Neural cell (in vitro differentiated cells): ENCODE measurements around the gene CPLX1. TPM values are rescaled to one million over a fixed set of nuclear protein-coding genes. Genes with fewer than 3 reads are reported as not detected.

Experiments
- H2AFZ ChIP-seq: fragments of 200-600, 300-800 bp; sonication (generic), shearing (Covaris generic); 2 replicates; pipeline ENCODE4 v1.6.0; 2014; ENCODE audit warnings: low read depth, mild to moderate bottlenecking, antibody characterized with exemption, low read length, moderate library complexity
- H3F3A ChIP-seq: fragments of 200-600 bp; shearing (Covaris generic); 2 replicates; pipeline ENCODE4 v1.6.1; 2016; ENCODE audit warnings: mild to moderate bottlenecking, moderate library complexity, mixed read lengths, antibody characterized with exemption, low read length; ENCODE audit not compliant: insufficient read depth, poor library complexity, severe bottlenecking
- H3K27ac ChIP-seq: fragments of 200-600, 300-800 bp; sonication (generic), shearing (Covaris generic); 2 replicates; pipeline ENCODE4 v1.5.1; 2014; ENCODE audit warnings: mild to moderate bottlenecking, low read length, moderate library complexity
- H3K27me3 ChIP-seq: fragments of 300-800, 200-600 bp; sonication (generic), shearing (Covaris generic); 2 replicates; pipeline ENCODE4 v1.6.0; 2014; ENCODE audit warnings: mild to moderate bottlenecking, low read depth, low read length, moderate library complexity; ENCODE audit not compliant: insufficient read depth
- H3K36me3 ChIP-seq: fragments of 300-800, 200-600 bp; sonication (generic), shearing (Covaris generic); 2 replicates; pipeline ENCODE4 v1.5.1; 2014; ENCODE audit warnings: mild to moderate bottlenecking, antibody characterized with exemption, low read length, moderate library complexity; ENCODE audit not compliant: insufficient read depth
- H3K4me2 ChIP-seq: fragments of 300-800, 200-600 bp; sonication (generic), shearing (Covaris generic); 2 replicates; pipeline ENCODE4 v1.6.0; 2014; ENCODE audit warnings: mild to moderate bottlenecking, low read length
- H3K4me3 ChIP-seq: fragments of 300-800, 200-600 bp; sonication (generic), shearing (Covaris generic); 2 replicates; pipeline ENCODE4 v1.5.1; 2014; ENCODE audit warnings: mild to moderate bottlenecking, low read length, moderate library complexity
- H3K79me2 ChIP-seq: fragments of 200-600 bp; shearing (Covaris generic); replicated peaks from 2 replicates; pipeline ENCODE4 v1.6.0; 2014; ENCODE audit warnings: mild to moderate bottlenecking, low read length, moderate library complexity; ENCODE audit not compliant: insufficient read depth
- H3K9ac ChIP-seq: fragments of 300-800, 200-600 bp; sonication (generic), shearing (Covaris generic); 2 replicates; pipeline ENCODE4 v1.6.1; 2016; ENCODE audit warnings: mild to moderate bottlenecking, low read length, mixed read lengths
- H3K9me2 ChIP-seq: fragments of 200-600 bp; shearing (Covaris generic); 2 replicates; pipeline ENCODE4 v1.6.1; 2016; ENCODE audit warnings: mild to moderate bottlenecking, low read length, mixed read lengths; ENCODE audit not compliant: insufficient read depth
- H3K9me3 ChIP-seq: fragments of 200-600, 300-800 bp; sonication (generic), shearing (Covaris generic); 2 replicates; pipeline ENCODE4 v1.6.1; 2016; ENCODE audit warnings: mild to moderate bottlenecking, mixed run types, low read length, moderate library complexity, mixed read lengths
- H4K20me1 ChIP-seq: fragments of 200-600 bp; shearing (Covaris generic); 2 replicates; pipeline ENCODE4 v1.6.1; 2016; ENCODE audit warnings: mild to moderate bottlenecking, mixed run types; ENCODE audit not compliant: insufficient read depth
- CTCF ChIP-seq: fragments of 450-650 bp; IDR thresholded peaks from 2 replicates; pipeline ENCODE4 v1.5.1; 2014; ENCODE audit warnings: antibody characterized with exemption, mild to moderate bottlenecking, moderate library complexity; ENCODE audit not compliant: poor library complexity, severe bottlenecking
- EP300 ChIP-seq: fragments of 450-650 bp; conservative IDR thresholded peaks from 2 replicates; pipeline ENCODE4 v1.6.1; 2014; ENCODE audit warnings: antibody characterized with exemption, mild to moderate bottlenecking, moderate library complexity; ENCODE audit not compliant: poor library complexity, severe bottlenecking
- EZH2 ChIP-seq: fragments of 200-600, 300-800 bp; shearing (Covaris generic), sonication (generic); IDR thresholded peaks from 2 replicates; pipeline ENCODE4 v1.6.1; 2014; ENCODE audit warnings: antibody characterized with exemption, low read length, borderline replicate concordance, mild to moderate bottlenecking; ENCODE audit not compliant: insufficient read depth, poor library complexity, severe bottlenecking
- MXI1 ChIP-seq: fragments of 450-650 bp; conservative IDR thresholded peaks from 2 replicates; pipeline ENCODE4 v1.6.1; 2014; ENCODE audit warnings: antibody characterized with exemption, mild to moderate bottlenecking; ENCODE audit not compliant: poor library complexity, severe bottlenecking
- POLR2AphosphoS5 ChIP-seq: IDR thresholded peaks from 2 replicates; pipeline ENCODE4 v1.6.1; 2012
- RAD21 ChIP-seq: fragments of 450-650 bp; conservative IDR thresholded peaks from 2 replicates; pipeline ENCODE4 v1.6.1; 2014; ENCODE audit warnings: antibody characterized with exemption, mild to moderate bottlenecking, moderate library complexity
- REST ChIP-seq: IDR thresholded peaks from 2 replicates; pipeline ENCODE4 v1.6.1; 2012; ENCODE audit warnings: borderline replicate concordance
- SMC3 ChIP-seq: fragments of 450-650 bp; conservative IDR thresholded peaks from 2 replicates; pipeline ENCODE4 v1.6.1; 2014; ENCODE audit warnings: antibody characterized with exemption, mild to moderate bottlenecking, moderate library complexity; ENCODE audit not compliant: poor library complexity
- TAF1 ChIP-seq: IDR thresholded peaks from 2 replicates; pipeline ENCODE4 v1.6.1; 2012; ENCODE audit warnings: low read depth
- polyA plus RNA-seq: library from polyadenylated mRNA; depleted of rRNA; stranded (reverse); fragments of >200 nt; gene quantifications from 2 replicates; pipeline ENCODE4 v1.2.3, GENCODE V29; 2014

The CPLX1 gene
- polyA plus RNA-seq, 1 donor from 2014 or later = 7.6 TPM

- H3K4me3 ChIP-seq = peak overlapping the region; percentile 76
- no peaks in the 10 kb centered on the region for H3K79me2 ChIP-seq
- H3K36me3 ChIP-seq = no peaks in the 10 kb centered on the region
- peak overlapping the region; percentile 70 for H3K9ac ChIP-seq
- peak overlapping the region; percentile 55 for H3K4me2 ChIP-seq
- no peaks in the 10 kb centered on the region for H3K9me2 ChIP-seq
- H2AFZ ChIP-seq = no peak overlapping the region
- peaks cover 27% of the 10 kb centered on the region for H3K27me3 ChIP-seq
- H3F3A ChIP-seq = no peaks in the 10 kb centered on the region
- H4K20me1 ChIP-seq = no peaks in the 10 kb centered on the region
- TF ChIP-seq CTCF (no peak), MXI1 (no peak), RAD21 (no peak), EZH2 (no peak), TAF1 (no peak), SMC3 (no peak), POLR2AphosphoS5 (no peak), REST (no peak), EP300 (no peak)
- H3K9me3 ChIP-seq = no peaks in the 10 kb centered on the region
- no peak overlapping the region for H3K27ac ChIP-seq
These were observed 1.4 kb downstream of the CPLX1 start for GRCh38 chr4:824461-825062.

- Histone ChIP-seq H4K20me1 (no peaks in the 10 kb centered on the region), H3K4me2 (no peak overlapping the region), H3K27me3 (peaks cover 27% of the 10 kb centered on the region), H3K79me2 (no peaks in the 10 kb centered on the region), H2AFZ (no peak overlapping the region), H3K9me3 (no peaks in the 10 kb centered on the region), H3K9ac (peak overlapping the region; percentile 70), H3K9me2 (no peaks in the 10 kb centered on the region), H3K36me3 (no peaks in the 10 kb centered on the region), H3F3A (no peaks in the 10 kb centered on the region), H3K4me3 (peak overlapping the region; percentile 76), H3K27ac (no peak overlapping the region)
- no peak for TF ChIP-seq POLR2AphosphoS5
- TF ChIP-seq EP300 = no peak
- TF ChIP-seq EZH2 = no peak
- TF ChIP-seq CTCF = no peak
- TF ChIP-seq MXI1 = no peak
- no peak for TF ChIP-seq RAD21
- TF ChIP-seq TAF1 = no peak
- TF ChIP-seq SMC3 = no peak
- no peak for TF ChIP-seq REST
These were observed 2.0 kb downstream of the CPLX1 start for GRCh38 chr4:823761-824460.
